Loucy (cell line): ENCODE data around the gene CLSTN2.

ENCODE experiments used
- H2AFZ ChIP-seq: fragments of 200-600 bp; sonication (generic); 2 replicates; pipeline ENCODE4 v1.6.0; 2016; ENCODE audit warnings: antibody characterized with exemption, mild to moderate bottlenecking, low read length, moderate library complexity
- H3F3A ChIP-seq: fragments of 200-600 bp; 2 replicates; pipeline ENCODE4 v1.6.0; 2016; ENCODE audit warnings: antibody characterized with exemption, low read depth, mild to moderate bottlenecking
- H3K27me3 ChIP-seq: fragments of 200-600 bp; sonication (generic); 2 replicates; pipeline ENCODE4 v1.6.1; 2014; ENCODE audit warnings: low read length, mild to moderate bottlenecking; ENCODE audit not compliant: insufficient read depth, poor library complexity, severe bottlenecking
- H3K36me3 ChIP-seq: fragments of 200-600 bp; sonication (generic); 2 replicates; pipeline ENCODE4 v1.6.1; 2016; ENCODE audit warnings: low read length; ENCODE audit not compliant: insufficient read depth
- H3K4me1 ChIP-seq: fragments of 200-600 bp; sonication (generic); 2 replicates; pipeline ENCODE4 v1.5.1; 2014; ENCODE audit warnings: low read length, mild to moderate bottlenecking; ENCODE audit not compliant: insufficient read depth, poor library complexity, severe bottlenecking
- H3K4me2 ChIP-seq: fragments of 200-600 bp; sonication (generic); 2 replicates; pipeline ENCODE4 v1.6.0; 2014; ENCODE audit warnings: antibody characterized with exemption, low read length, low read depth, mild to moderate bottlenecking; ENCODE audit not compliant: poor library complexity, severe bottlenecking
- H3K4me3 ChIP-seq: fragments of 200-600 bp; sonication (generic); 2 replicates; pipeline ENCODE4 v1.5.1; 2014; ENCODE audit warnings: low read length, mild to moderate bottlenecking, mixed read lengths; ENCODE audit not compliant: poor library complexity, severe bottlenecking
- H3K79me2 ChIP-seq: fragments of 200-600 bp; sonication (generic); 2 replicates; pipeline ENCODE4 v1.6.1; 2014; ENCODE audit warnings: low read length; ENCODE audit not compliant: insufficient read depth
- H3K9ac ChIP-seq: fragments of 200-600 bp; sonication (generic); 2 replicates; pipeline ENCODE4 v1.6.0; 2014; ENCODE audit warnings: mild to moderate bottlenecking, low read depth, low read length, moderate library complexity; ENCODE audit not compliant: poor library complexity, severe bottlenecking
- H3K9me2 ChIP-seq: fragments of 200-600 bp; sonication (generic); replicated peaks from 2 replicates; pipeline ENCODE4 v1.6.1; 2016; ENCODE audit warnings: low read depth, low read length, mixed read lengths
- H3K9me3 ChIP-seq: fragments of 200-600 bp; sonication (generic); 2 replicates; pipeline ENCODE4 v1.6.1; 2014; ENCODE audit warnings: mild to moderate bottlenecking, antibody characterized with exemption, low read length, low read depth; ENCODE audit not compliant: insufficient read depth
- H4K20me1 ChIP-seq: fragments of 200-600 bp; sonication (generic); 2 replicates; pipeline ENCODE4 v1.6.0; 2014; ENCODE audit warnings: antibody characterized with exemption, low read length, mild to moderate bottlenecking; ENCODE audit not compliant: insufficient read depth, poor library complexity, severe bottlenecking
- CTCF ChIP-seq: fragments of 200-600 bp; sonication (generic); conservative IDR thresholded peaks from 2 replicates; pipeline ENCODE4 v1.5.1; 2014; ENCODE audit warnings: mild to moderate bottlenecking, antibody characterized with exemption, low read length
- EZH2phosphoT487 ChIP-seq: fragments of 200-600 bp; IDR thresholded peaks from 2 replicates; pipeline ENCODE4 v1.6.1; 2018; ENCODE audit warnings: antibody characterized with exemption, mild to moderate bottlenecking, moderate library complexity, borderline replicate concordance

CLSTN2 gene

GRCh38 chr3:140603766-140604165 lies 668.8 kb downstream of the CLSTN2 start:
- H3K4me1 ChIP-seq: no peaks in the 10 kb centered on the region
- TF ChIP-seq CTCF (no peak), EZH2phosphoT487 (no peak)
- no peaks in the 10 kb centered on the region for H3F3A ChIP-seq
- no peak overlapping the region for H3K4me3 ChIP-seq
- H3K36me3 ChIP-seq: no peaks in the 10 kb centered on the region
- H3K4me2 ChIP-seq: no peak overlapping the region
- no peaks in the 10 kb centered on the region for H3K9me2 ChIP-seq
- no peak overlapping the region for H2AFZ ChIP-seq
- H3K9ac ChIP-seq: no peak overlapping the region
- H3K9me3 ChIP-seq: no peaks in the 10 kb centered on the region
- H3K79me2 ChIP-seq: no peaks in the 10 kb centered on the region
- H3K27me3 ChIP-seq: no peaks in the 10 kb centered on the region
- no peaks in the 10 kb centered on the region for H4K20me1 ChIP-seq

GRCh38 chr3:140610544-140610943 lies 675.6 kb downstream of the CLSTN2 start:
- TF ChIP-seq EZH2phosphoT487: no peak
- no peak for TF ChIP-seq CTCF
- Histone ChIP-seq H4K20me1 (no peaks in the 10 kb centered on the region), H3K79me2 (no peaks in the 10 kb centered on the region), H3K4me3 (no peak overlapping the region), H3K4me1 (no peaks in the 10 kb centered on the region), H3K27me3 (no peaks in the 10 kb centered on the region), H3F3A (no peaks in the 10 kb centered on the region), H2AFZ (no peak overlapping the region), H3K4me2 (no peak overlapping the region), H3K9ac (no peak overlapping the region), H3K9me2 (no peaks in the 10 kb centered on the region), H3K9me3 (no peaks in the 10 kb centered on the region), H3K36me3 (no peaks in the 10 kb centered on the region)

- H4K20me1 ChIP-seq: no peaks in the 10 kb centered on the region
- no peak for TF ChIP-seq CTCF
Observed at GRCh38 chr3:140614001-140614400, 679.0 kb downstream of the CLSTN2 start.

More at GRCh38 chr3:140614001-140614400, 679.0 kb downstream of the CLSTN2 start:
- Histone ChIP-seq H3K9me3 (no peaks in the 10 kb centered on the region), H3K36me3 (no peaks in the 10 kb centered on the region), H3K9me2 (no peaks in the 10 kb centered on the region), H3K4me3 (no peak overlapping the region), H3K4me2 (no peak overlapping the region), H2AFZ (no peak overlapping the region), H3K4me1 (no peaks in the 10 kb centered on the region), H3K9ac (no peak overlapping the region), H3K27me3 (no peaks in the 10 kb centered on the region), H3K79me2 (no peaks in the 10 kb centered on the region), H3F3A (no peaks in the 10 kb centered on the region)
